ENCODE data around the gene ASIC2.

DNA sequence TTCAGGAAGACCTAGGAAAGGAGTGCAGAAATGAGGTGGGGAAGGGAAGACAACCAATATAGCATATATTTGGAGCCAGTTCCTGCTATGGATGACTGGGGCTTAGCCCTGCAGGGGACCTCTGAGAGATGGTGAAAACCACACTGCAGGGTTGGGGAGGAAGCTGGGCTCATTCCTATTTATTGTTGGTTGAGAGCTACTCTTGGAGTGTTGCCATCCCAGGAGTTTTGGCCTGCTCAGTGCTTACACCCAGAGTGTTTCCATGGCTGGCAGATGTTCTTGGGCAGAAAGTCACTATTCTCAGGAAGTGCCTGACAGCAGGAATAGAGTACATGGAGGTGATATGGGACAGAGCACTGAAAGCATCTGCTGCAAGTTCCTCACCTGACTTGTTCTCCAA lies 155.7 kb downstream of the ASIC2 start:
- no peak for TF ChIP-seq POLR2A (IDR thresholded peaks at IDR 0.05)
- TF ChIP-seq, protein P1, sequence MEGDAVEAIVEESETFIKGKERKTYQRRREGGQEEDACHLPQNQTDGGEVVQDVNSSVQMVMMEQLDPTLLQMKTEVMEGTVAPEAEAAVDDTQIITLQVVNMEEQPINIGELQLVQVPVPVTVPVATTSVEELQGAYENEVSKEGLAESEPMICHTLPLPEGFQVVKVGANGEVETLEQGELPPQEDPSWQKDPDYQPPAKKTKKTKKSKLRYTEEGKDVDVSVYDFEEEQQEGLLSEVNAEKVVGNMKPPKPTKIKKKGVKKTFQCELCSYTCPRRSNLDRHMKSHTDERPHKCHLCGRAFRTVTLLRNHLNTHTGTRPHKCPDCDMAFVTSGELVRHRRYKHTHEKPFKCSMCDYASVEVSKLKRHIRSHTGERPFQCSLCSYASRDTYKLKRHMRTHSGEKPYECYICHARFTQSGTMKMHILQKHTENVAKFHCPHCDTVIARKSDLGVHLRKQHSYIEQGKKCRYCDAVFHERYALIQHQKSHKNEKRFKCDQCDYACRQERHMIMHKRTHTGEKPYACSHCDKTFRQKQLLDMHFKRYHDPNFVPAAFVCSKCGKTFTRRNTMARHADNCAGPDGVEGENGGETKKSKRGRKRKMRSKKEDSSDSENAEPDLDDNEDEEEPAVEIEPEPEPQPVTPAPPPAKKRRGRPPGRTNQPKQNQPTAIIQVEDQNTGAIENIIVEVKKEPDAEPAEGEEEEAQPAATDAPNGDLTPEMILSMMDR (IDR thresholded peaks at IDR 0.05): no peak
